Astrocyte (in vitro differentiated cells and primary cell): ENCODE data around the gene AGPS.

ENCODE experiments used
- EZH2 ChIP-seq: IDR thresholded peaks from 2 replicates; pipeline ENCODE4 v1.6.1; 2012; ENCODE audit warnings: mild to moderate bottlenecking, low read length, inconsistent platforms; ENCODE audit not compliant: insufficient read depth
- TF ChIP-seq, protein P1 (sequence below): IDR thresholded peaks from 2 replicates; pipeline ENCODE4 v1.5.1; 2011; ENCODE audit warnings: low read depth, mild to moderate bottlenecking, inconsistent platforms, low read length, moderate library complexity; ENCODE audit not compliant: insufficient read depth

DNA sequence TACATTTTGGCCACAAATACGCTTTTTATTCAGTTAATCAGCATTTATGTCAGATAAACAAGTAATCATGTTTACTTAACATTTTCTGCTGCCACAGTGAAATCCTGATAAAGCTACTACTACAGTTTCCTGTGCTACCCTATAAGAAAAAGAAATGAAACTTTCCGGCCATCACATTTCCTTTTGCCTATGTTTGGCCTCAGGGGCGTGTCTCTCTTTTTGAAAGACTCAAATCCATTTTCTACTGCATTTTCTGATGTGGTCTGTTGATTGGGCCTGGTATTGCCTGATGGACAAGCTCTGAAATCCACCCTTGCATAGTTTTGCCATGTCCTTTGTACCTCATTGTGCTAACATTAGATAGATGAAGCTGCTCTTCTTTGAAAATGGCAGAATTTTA is 152.6 kb downstream of the AGPS start:
- TF ChIP-seq EZH2 = no peak
- TF ChIP-seq, protein P1, sequence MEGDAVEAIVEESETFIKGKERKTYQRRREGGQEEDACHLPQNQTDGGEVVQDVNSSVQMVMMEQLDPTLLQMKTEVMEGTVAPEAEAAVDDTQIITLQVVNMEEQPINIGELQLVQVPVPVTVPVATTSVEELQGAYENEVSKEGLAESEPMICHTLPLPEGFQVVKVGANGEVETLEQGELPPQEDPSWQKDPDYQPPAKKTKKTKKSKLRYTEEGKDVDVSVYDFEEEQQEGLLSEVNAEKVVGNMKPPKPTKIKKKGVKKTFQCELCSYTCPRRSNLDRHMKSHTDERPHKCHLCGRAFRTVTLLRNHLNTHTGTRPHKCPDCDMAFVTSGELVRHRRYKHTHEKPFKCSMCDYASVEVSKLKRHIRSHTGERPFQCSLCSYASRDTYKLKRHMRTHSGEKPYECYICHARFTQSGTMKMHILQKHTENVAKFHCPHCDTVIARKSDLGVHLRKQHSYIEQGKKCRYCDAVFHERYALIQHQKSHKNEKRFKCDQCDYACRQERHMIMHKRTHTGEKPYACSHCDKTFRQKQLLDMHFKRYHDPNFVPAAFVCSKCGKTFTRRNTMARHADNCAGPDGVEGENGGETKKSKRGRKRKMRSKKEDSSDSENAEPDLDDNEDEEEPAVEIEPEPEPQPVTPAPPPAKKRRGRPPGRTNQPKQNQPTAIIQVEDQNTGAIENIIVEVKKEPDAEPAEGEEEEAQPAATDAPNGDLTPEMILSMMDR = no peak
